Measurements from ENCODE around the gene GNB1. TPM values are rescaled to one million over a fixed set of nuclear protein-coding genes. Genes with fewer than 3 reads are reported as not detected.

The GNB1 gene
- total RNA-seq, 1 experiment from 2014 or later, result 400 TPM

- Mint-ChIP-seq H3K4me1 (peaks cover 49 to 63% of the 10 kb centered on the region in 2 experiments), H3K36me3 (ENCODE audit: insufficient read depth in 1 of 3, low read depth in 3 of 3) (peaks cover 4 to 17% (median 8%) of the 10 kb centered on the region in 3 experiments; a peak in 5 of 7 replicates), H3K4me3 (peak overlapping the region; percentile 79 to 84), H3K27ac (peak overlapping the region; percentile 95 to 99 (median 98); a peak in 6 of 7 replicates), H3K9me3 (no peaks in the 10 kb centered on the region), H3K27me3 (ENCODE audit: low read depth) (no peaks in the 10 kb centered on the region; the same call in 1 of the 2 replicates)
- Histone ChIP-seq H3T11ph (ENCODE audit: low read length) (no peak overlapping the region), H2AFZ (ENCODE audit: low read length) (no peak overlapping the region), H3K18ac (ENCODE audit: insufficient read length, low read depth, low read length) (peak overlapping the region; percentile 86), H2BK5ac (ENCODE audit: insufficient read length, low read length) (no peak overlapping the region), H2BK15ac (ENCODE audit: low read depth, low read length) (no peak overlapping the region), H3K79me1 (ENCODE audit: insufficient read depth, low read depth, low read length, poor library complexity, severe bottlenecking) (no peaks in the 10 kb centered on the region), H3K9me3 (ENCODE audit: control insufficient read depth, low read depth, low read length) (no peaks in the 10 kb centered on the region), H3K4me1 (ENCODE audit: insufficient read depth, low read length) (peaks cover 18% of the 10 kb centered on the region), H3K9ac (ENCODE audit: extremely low read depth, insufficient read length, low read length) (peak overlapping the region; percentile 55), H3K4me2 (ENCODE audit: insufficient read depth, insufficient read length, low read length) (peak overlapping the region; percentile 85), H3K27me3 (ENCODE audit: insufficient read depth, low read length) (no peaks in the 10 kb centered on the region), H4K8ac (replicated peaks; ENCODE audit: insufficient read length, low read depth, low read length) (no peak overlapping the region), H2BK20ac (ENCODE audit: low read depth, low read length, poor library complexity, severe bottlenecking) (no peak overlapping the region), H3K23me2 (ENCODE audit: insufficient read length, low read depth, low read length, poor library complexity, severe bottlenecking) (peaks cover 24% of the 10 kb centered on the region), H2AK5ac (ENCODE audit: insufficient read length, low read length) (no peak overlapping the region), H2BK12ac (ENCODE audit: insufficient read length, low read depth, low read length) (no peak overlapping the region), H3K79me2 (ENCODE audit: insufficient read depth, low read length) (peaks cover 16% of the 10 kb centered on the region), H4K5ac (ENCODE audit: insufficient read length, low read depth, low read length) (no peak overlapping the region), H3K4ac (ENCODE audit: low read depth, low read length) (no peak overlapping the region), H4K91ac (ENCODE audit: insufficient read length, low read depth, low read length) (no peak overlapping the region), H3K56ac (ENCODE audit: insufficient read length, low read depth, low read length) (no peak overlapping the region), H3K14ac (ENCODE audit: insufficient read depth, low read length) (peak overlapping the region; percentile 89), H3K23ac (ENCODE audit: insufficient read length, low read depth, low read length) (no peak overlapping the region), H3K27ac (ENCODE audit: insufficient read length, low read depth, low read length) (peak overlapping the region; percentile 73), H4K20me1 (ENCODE audit: control insufficient read depth, insufficient read depth, insufficient read length) (no peaks in the 10 kb centered on the region), H2BK120ac (ENCODE audit: low read depth, low read length, poor library complexity, severe bottlenecking) (no peak overlapping the region)
- WGBS (ENCODE audit: extremely low coverage, insufficient read length, low lambda C conversion rate), result no CpG with 5 or more reads among the region's 11 CpGs
- peak; percentile 39 for DNase-seq
- TF ChIP-seq, protein P1, sequence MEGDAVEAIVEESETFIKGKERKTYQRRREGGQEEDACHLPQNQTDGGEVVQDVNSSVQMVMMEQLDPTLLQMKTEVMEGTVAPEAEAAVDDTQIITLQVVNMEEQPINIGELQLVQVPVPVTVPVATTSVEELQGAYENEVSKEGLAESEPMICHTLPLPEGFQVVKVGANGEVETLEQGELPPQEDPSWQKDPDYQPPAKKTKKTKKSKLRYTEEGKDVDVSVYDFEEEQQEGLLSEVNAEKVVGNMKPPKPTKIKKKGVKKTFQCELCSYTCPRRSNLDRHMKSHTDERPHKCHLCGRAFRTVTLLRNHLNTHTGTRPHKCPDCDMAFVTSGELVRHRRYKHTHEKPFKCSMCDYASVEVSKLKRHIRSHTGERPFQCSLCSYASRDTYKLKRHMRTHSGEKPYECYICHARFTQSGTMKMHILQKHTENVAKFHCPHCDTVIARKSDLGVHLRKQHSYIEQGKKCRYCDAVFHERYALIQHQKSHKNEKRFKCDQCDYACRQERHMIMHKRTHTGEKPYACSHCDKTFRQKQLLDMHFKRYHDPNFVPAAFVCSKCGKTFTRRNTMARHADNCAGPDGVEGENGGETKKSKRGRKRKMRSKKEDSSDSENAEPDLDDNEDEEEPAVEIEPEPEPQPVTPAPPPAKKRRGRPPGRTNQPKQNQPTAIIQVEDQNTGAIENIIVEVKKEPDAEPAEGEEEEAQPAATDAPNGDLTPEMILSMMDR (conservative IDR thresholded peaks at IDR 0.05), result no peak
Observed at GRCh38 chr1:1779320-1779675, 111.6 kb downstream of the GNB1 start.

Measured in H9 (cell line).